Activated CD4-positive, alpha-beta memory T cell treated with anti-CD3 and anti-CD28 coated beads, Interleukin-2, amount 10 ng/mL, durations not matched to agents 7 days and 5 days (primary cell): ENCODE results near the gene TUBG1. TPM values are rescaled to one million over a fixed set of nuclear protein-coding genes. Genes with fewer than 3 reads are reported as not detected.
"Not testable (repeated sequence)": the region's sequence is repeated elsewhere in the genome, so short reads cannot be mapped to it uniquely, and the experiment has no call there.

Source experiments
- CTCF ChIA-PET: fragments of 350-600 bp; sonication (Branson Sonifier 250); formaldehyde crosslinking; loops from one replicate; lab custom pipeline; 2021; ENCODE audit warnings: antibody characterized with exemption, inconsistent platforms; lab: Charles Lee
- POLR2A ChIA-PET: fragments of 350-600 bp; sonication (Branson Sonifier 250); formaldehyde crosslinking; loops from one replicate; lab custom pipeline; 2021; ENCODE audit warnings: antibody characterized with exemption; lab: Charles Lee
- DNase-seq: peaks from one replicate; pipeline ENCODE4 v3.0.0-alpha.2; 2020
- H3K27ac Mint-ChIP-seq: one replicate; pipeline ENCODE4 v1.8.0; 2021; ENCODE audit warnings: mild to moderate bottlenecking, mixed read lengths
- H3K27me3 Mint-ChIP-seq: one replicate; pipeline ENCODE4 v1.8.0; 2021; ENCODE audit warnings: mixed read lengths
- H3K36me3 Mint-ChIP-seq: one replicate; pipeline ENCODE4 v1.8.0; 2021; ENCODE audit warnings: low read depth, mixed read lengths
- H3K4me1 Mint-ChIP-seq: one replicate; pipeline ENCODE4 v1.8.0; 2021; ENCODE audit warnings: mixed read lengths
- H3K4me3 Mint-ChIP-seq: one replicate; pipeline ENCODE4 v1.8.0; 2021; ENCODE audit warnings: mild to moderate bottlenecking, mixed read lengths
- H3K9me3 Mint-ChIP-seq: one replicate; pipeline ENCODE4 v1.8.0; 2021; ENCODE audit warnings: mixed read lengths
- total RNA-seq, 2 experiments: library from RNA; stranded (reverse); gene quantifications; one replicate each; pipeline ENCODE4 v1.2.3, GENCODE V29; 2021

Gene TUBG1
- total RNA-seq, 2 experiments from 2014 or later: 53.3 to 56.3 TPM

GRCh38 chr17:42632949-42633444, 23.5 kb downstream of the TUBG1 start:
- ChIA-PET POLR2A (interaction anchor here (0.7 to 1.1 kb wide), 4 partner anchors 14 to 46 kb away, joined by 3 read pairs; partner anchors contain the start of gene TUBG1), CTCF (interaction anchor here (1.0 kb wide), 1 partner anchor 25 kb away, joined by 6 read pairs; no protein-coding TSS in a partner anchor)
- no peak for DNase-seq
- H3K27ac Mint-ChIP-seq: no peak overlapping the region
- peaks cover 2% of the 10 kb centered on the region for H3K4me1 Mint-ChIP-seq
- no peaks in the 10 kb centered on the region for H3K27me3 Mint-ChIP-seq
- H3K4me3 Mint-ChIP-seq: no peak overlapping the region
- no peaks in the 10 kb centered on the region for H3K36me3 Mint-ChIP-seq
- no peaks in the 10 kb centered on the region for H3K9me3 Mint-ChIP-seq

GRCh38 chr17:42639525-42640113, 30.1 kb downstream of the TUBG1 start:
- Mint-ChIP-seq H3K27me3 (peaks cover 10% of the 10 kb centered on the region), H3K9me3 (no peaks in the 10 kb centered on the region), H3K4me3 (no peak overlapping the region), H3K36me3 (no peaks in the 10 kb centered on the region), H3K4me1 (no peaks in the 10 kb centered on the region), H3K27ac (no peak overlapping the region)
- CTCF ChIA-PET: no interaction called here
- POLR2A ChIA-PET: interaction anchor here (1.1 kb wide), 1 partner anchor 30 kb away, joined by 4 read pairs; the partner anchor contains the start of gene TUBG1
- no peak for DNase-seq

GRCh38 chr17:42640121-42640520, 30.6 kb downstream of the TUBG1 start:
- Mint-ChIP-seq H3K4me1 (no peaks in the 10 kb centered on the region), H3K27me3 (peaks cover 10% of the 10 kb centered on the region), H3K4me3 (no peak overlapping the region), H3K36me3 (no peaks in the 10 kb centered on the region), H3K9me3 (no peaks in the 10 kb centered on the region), H3K27ac (no peak overlapping the region)
- POLR2A ChIA-PET: interaction anchor here (1.1 kb wide), 1 partner anchor 30 kb away, joined by 4 read pairs; the partner anchor contains the start of gene TUBG1
- no peak for DNase-seq
- CTCF ChIA-PET: no interaction called here

DNA sequence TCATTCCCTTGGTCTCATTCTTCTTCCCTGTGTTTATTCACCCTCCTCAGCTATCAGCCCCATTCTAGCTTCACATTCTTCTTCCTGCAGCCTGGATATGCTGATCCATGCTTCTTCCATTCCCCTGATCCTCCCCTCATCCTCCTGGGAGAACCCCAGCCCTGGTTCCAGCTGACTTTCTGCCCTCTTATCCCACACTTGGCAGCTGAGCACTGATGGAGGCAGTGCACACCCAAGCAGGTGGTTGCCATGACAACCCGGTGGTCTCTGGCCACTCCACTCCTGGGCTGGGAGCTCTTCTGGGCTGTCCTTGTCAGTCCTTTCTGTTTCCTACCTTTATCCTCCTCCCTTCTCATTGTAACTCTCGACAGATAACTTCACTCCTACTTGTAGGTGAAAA, 32.9 kb downstream of the TUBG1 start:
- H3K27me3 Mint-ChIP-seq: peaks cover 10% of the 10 kb centered on the region
- ChIA-PET CTCF (no interaction called here), POLR2A (no interaction called here)
- H3K4me1 Mint-ChIP-seq: no peaks in the 10 kb centered on the region
- no peak overlapping the region for H3K4me3 Mint-ChIP-seq
- no peak for DNase-seq
- H3K9me3 Mint-ChIP-seq: no peaks in the 10 kb centered on the region
- H3K27ac Mint-ChIP-seq: no peak overlapping the region
- no peaks in the 10 kb centered on the region for H3K36me3 Mint-ChIP-seq

- ChIA-PET POLR2A (interaction anchor here (0.6 kb wide), 1 partner anchor 147 kb away, joined by 3 read pairs; no protein-coding TSS in a partner anchor), CTCF (interaction anchor here (0.7 kb wide), 1 partner anchor 75 kb away, joined by 3 read pairs; no protein-coding TSS in a partner anchor)
- Mint-ChIP-seq H3K36me3 (no peaks in the 10 kb centered on the region), H3K4me3 (no peak overlapping the region), H3K9me3 (no peaks in the 10 kb centered on the region), H3K27ac (no peak overlapping the region), H3K4me1 (no peaks in the 10 kb centered on the region), H3K27me3 (peaks cover 10% of the 10 kb centered on the region)
- no peak for DNase-seq
These were observed 38.3 kb downstream of the TUBG1 start for GRCh38 chr17:42647778-42648177.

DNA sequence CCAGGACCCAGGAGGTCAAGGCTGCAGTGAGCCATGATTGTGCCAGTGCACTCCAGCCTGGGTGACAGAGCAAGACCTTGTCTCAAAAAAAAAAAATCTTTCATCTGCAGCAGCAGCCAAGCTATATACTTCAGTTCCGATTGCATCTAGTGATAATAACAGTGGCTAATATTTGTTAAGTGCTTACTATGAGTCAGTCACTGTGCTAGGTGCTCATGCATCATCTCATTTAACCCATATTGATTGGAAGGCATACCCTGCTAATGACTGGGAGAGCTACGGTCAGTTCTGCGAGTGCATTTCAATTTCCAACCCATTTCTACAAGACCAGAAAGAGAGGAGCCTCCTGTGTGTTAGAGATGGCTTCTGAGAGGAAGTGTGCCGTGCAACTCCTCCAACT, 41.9 kb downstream of the TUBG1 start:
- no peak overlapping the region for H3K27ac Mint-ChIP-seq
- ChIA-PET POLR2A (no interaction called here), CTCF (no interaction called here)
- H3K4me3 Mint-ChIP-seq: no peak overlapping the region
- H3K4me1 Mint-ChIP-seq: peaks cover 11% of the 10 kb centered on the region
- H3K9me3 Mint-ChIP-seq: no peaks in the 10 kb centered on the region
- DNase-seq: no peak
- H3K36me3 Mint-ChIP-seq: no peaks in the 10 kb centered on the region
- peaks cover 22% of the 10 kb centered on the region for H3K27me3 Mint-ChIP-seq

DNA sequence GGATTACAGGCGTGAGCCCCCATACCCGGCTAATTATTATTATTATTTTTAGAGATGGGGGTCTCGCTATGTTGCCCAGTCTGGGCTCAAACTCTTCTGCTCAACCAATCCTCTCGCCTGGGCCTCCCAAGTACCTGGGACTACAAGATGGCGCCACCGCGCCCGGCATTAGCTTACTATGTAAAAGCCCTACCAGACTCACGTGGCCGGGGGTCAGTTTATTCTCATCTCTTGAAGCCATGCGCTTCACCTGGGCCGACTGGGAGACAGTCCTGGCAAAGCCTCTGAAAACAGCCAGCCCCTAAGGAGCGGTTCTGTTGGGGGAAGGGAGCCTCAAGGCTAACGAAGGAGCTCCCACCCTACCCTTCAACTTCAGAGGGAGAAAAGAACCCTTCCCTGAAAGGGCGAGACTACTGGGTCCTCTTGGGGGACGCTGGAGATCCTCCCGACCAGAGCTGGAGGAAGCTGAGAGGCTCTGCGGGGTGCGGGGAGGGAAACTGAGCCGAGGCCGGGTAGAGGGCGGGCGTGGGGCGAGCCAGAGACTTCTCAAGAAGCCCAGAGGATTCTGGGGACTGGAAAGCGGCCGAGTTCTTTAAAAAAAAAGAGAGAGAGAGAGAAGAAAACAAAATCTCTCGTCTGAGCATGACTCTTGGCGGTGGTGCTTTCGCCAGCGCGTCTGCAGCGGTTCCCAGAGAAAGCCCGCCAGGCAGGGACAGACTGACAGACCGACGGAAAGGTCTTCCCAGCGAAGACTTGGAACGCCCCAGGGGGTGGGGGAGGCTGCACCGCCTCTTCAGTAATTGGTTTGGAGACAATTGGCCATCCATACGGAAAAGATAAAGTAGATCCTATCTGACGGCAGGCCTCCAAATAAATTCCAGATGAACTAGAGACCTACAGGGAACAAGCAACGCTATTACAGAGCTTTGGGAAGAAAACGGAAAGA, 44.0 kb downstream of the TUBG1 start:
- Mint-ChIP-seq H3K4me1 (peaks cover 18% of the 10 kb centered on the region), H3K4me3 (no peak overlapping the region), H3K9me3 (no peaks in the 10 kb centered on the region), H3K27me3 (peaks cover 24% of the 10 kb centered on the region), H3K27ac (no peak overlapping the region), H3K36me3 (no peaks in the 10 kb centered on the region)
- CTCF ChIA-PET: interaction anchor here (0.8 kb wide), 1 partner anchor 8 kb away, joined by 3 read pairs; no protein-coding TSS in a partner anchor
- POLR2A ChIA-PET: no interaction called here
- no peak for DNase-seq

DNA sequence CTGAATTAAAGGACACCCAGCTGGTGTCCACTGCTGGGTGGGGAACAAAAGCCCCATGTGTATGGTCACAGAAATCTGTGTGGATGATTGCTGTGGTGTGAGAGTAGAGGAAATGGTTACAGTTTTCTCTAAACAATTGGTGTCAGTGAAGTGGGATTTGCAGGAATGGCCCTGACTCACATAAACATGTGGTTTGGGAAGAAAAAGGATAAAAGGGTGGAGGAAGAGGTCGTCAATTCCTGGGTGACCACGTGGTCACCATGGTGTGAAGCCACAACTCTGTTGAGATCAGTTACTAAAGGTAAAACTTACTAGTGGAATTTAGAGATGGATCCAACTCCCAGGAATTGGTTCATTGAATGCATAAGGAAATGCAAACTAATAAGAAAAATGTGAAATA, 46.0 kb downstream of the TUBG1 start:
- H3K4me3 Mint-ChIP-seq: no peak overlapping the region
- H3K4me1 Mint-ChIP-seq: peaks cover 26% of the 10 kb centered on the region
- CTCF ChIA-PET: no interaction called here
- peaks cover 21% of the 10 kb centered on the region for H3K27me3 Mint-ChIP-seq
- POLR2A ChIA-PET: no interaction called here
- H3K9me3 Mint-ChIP-seq: no peaks in the 10 kb centered on the region
- no peaks in the 10 kb centered on the region for H3K36me3 Mint-ChIP-seq
- no peak overlapping the region for H3K27ac Mint-ChIP-seq
- no peak for DNase-seq

GRCh38 chr17:42657824-42658588, 48.5 kb downstream of the TUBG1 start:
- ChIA-PET CTCF (interaction anchor here (1.0 kb wide), 1 partner anchor 105 kb away, joined by 3 read pairs; no protein-coding TSS in a partner anchor), POLR2A (interaction anchor here (1.2 to 1.6 kb wide), 3 partner anchors 11 to 340 kb away, joined by 4 to 10 read pairs (median 4); partner anchors contain the start of gene RPL27)
- Mint-ChIP-seq H3K27me3 (peaks cover 18% of the 10 kb centered on the region), H3K4me3 (peak overlapping the region; percentile 31), H3K36me3 (no peaks in the 10 kb centered on the region), H3K9me3 (no peaks in the 10 kb centered on the region), H3K27ac (no peak overlapping the region), H3K4me1 (peaks cover 26% of the 10 kb centered on the region)
- DNase-seq: no peak

GRCh38 chr17:42659079-42659931, 49.8 kb downstream of the TUBG1 start, which contains the start of gene TUBG2:
Gene TUBG2 (plus strand): TSS chr17:42659284. CDS start chr17:42659504, 220 bp downstream.
- Mint-ChIP-seq H3K4me1 (peaks cover 22% of the 10 kb centered on the region), H3K9me3 (no peaks in the 10 kb centered on the region), H3K4me3 (peak within 1 kb of the TSS; percentile 80), H3K27ac (no peak within 1 kb of the TSS), H3K36me3 (no peaks in the 10 kb centered on the region), H3K27me3 (peaks cover 12% of the 10 kb centered on the region)
- DNase-seq: peak; percentile 66
- ChIA-PET CTCF (interaction anchor here (0.6 to 1.0 kb wide), 2 partner anchors 104 to 1441 kb away, joined by 3 to 4 read pairs; no protein-coding TSS in a partner anchor), POLR2A (interaction anchor here (1.2 to 1.6 kb wide), 6 partner anchors 10 to 339 kb away, joined by 3 to 10 read pairs (median 4); partner anchors contain the start of genes CCR10 and RPL27)

DNA sequence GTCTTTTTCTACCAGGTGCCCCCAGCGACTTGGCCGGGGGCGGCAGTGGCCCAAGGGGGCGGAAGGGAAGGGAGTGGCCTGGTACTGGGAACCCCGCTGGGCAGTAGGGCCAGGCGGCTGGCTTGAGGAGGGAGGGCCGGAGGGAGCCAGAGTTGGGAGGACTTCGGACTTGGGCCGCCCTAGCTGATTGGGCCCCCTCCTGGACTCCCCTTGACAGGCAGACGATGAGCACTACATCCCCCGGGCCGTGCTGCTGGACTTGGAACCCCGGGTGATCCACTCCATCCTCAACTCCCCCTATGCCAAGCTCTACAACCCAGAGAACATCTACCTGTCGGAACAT, 50.4 kb downstream of the TUBG1 start:
- CTCF ChIA-PET, H3K36me3 Mint-ChIP-seq, DNase-seq, H3K27me3 Mint-ChIP-seq, H3K27ac Mint-ChIP-seq, H3K9me3 Mint-ChIP-seq: not testable (repeated sequence)
- Mint-ChIP-seq H3K4me3 (peak overlapping the region; percentile 80), H3K4me1 (peaks cover 22% of the 10 kb centered on the region)
- POLR2A ChIA-PET: interaction anchor here (1.2 to 1.6 kb wide), 4 partner anchors 9 to 82 kb away, joined by 3 to 10 read pairs (median 4); partner anchors contain the start of gene CCR10
